ENCODE measurements around the gene TPPP2. TPM values are rescaled to one million over a fixed set of nuclear protein-coding genes. Genes with fewer than 3 reads are reported as not detected.

The TPPP2 gene
- total and polyA plus RNA-seq, 9 of the 15 experiments (the other 6 are each of a cell fraction or from before 2014, with no cell fraction given), result 0.18 TPM; not detected in 8

DNA sequence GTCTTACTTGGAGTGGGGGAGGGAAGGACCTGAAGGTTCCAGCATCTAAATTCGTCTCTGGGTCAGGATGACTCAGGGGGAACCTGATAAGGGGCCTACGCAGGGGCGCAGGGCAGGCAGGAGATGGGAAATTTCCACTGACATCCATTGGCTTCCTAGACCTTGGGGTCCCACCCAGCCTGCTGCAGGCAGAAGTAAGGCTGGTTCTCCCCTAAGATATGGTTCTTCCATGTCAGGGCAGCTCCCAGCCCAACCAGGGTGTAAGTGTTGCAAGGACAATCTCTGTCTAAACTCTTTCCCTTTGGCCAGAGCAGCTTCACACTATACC, 3.1 kb upstream of the TPPP2 start (continued):
- TF ChIP-seq, protein P1, sequence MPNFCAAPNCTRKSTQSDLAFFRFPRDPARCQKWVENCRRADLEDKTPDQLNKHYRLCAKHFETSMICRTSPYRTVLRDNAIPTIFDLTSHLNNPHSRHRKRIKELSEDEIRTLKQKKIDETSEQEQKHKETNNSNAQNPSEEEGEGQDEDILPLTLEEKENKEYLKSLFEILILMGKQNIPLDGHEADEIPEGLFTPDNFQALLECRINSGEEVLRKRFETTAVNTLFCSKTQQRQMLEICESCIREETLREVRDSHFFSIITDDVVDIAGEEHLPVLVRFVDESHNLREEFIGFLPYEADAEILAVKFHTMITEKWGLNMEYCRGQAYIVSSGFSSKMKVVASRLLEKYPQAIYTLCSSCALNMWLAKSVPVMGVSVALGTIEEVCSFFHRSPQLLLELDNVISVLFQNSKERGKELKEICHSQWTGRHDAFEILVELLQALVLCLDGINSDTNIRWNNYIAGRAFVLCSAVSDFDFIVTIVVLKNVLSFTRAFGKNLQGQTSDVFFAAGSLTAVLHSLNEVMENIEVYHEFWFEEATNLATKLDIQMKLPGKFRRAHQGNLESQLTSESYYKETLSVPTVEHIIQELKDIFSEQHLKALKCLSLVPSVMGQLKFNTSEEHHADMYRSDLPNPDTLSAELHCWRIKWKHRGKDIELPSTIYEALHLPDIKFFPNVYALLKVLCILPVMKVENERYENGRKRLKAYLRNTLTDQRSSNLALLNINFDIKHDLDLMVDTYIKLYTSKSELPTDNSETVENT (CRISPR knock-in tag; IDR thresholded peaks at IDR 0.05), result no peak
- no peak for TF ChIP-seq ZNF445 (CRISPR knock-in tag; IDR thresholded peaks at IDR 0.05; ENCODE audit: low read depth)
- TF ChIP-seq, protein P2, sequence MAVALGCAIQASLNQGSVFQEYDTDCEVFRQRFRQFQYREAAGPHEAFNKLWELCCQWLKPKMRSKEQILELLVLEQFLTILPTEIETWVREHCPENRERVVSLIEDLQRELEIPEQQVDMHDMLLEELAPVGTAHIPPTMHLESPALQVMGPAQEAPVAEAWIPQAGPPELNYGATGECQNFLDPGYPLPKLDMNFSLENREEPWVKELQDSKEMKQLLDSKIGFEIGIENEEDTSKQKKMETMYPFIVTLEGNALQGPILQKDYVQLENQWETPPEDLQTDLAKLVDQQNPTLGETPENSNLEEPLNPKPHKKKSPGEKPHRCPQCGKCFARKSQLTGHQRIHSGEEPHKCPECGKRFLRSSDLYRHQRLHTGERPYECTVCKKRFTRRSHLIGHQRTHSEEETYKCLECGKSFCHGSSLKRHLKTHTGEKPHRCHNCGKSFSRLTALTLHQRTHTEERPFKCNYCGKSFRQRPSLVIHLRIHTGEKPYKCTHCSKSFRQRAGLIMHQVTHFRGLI (CRISPR knock-in tag; IDR thresholded peaks at IDR 0.05), result no peak
- TF ChIP-seq TSC22D4 (tag; IDR thresholded peaks at IDR 0.05), result no peak
- TF ChIP-seq, protein P3, sequence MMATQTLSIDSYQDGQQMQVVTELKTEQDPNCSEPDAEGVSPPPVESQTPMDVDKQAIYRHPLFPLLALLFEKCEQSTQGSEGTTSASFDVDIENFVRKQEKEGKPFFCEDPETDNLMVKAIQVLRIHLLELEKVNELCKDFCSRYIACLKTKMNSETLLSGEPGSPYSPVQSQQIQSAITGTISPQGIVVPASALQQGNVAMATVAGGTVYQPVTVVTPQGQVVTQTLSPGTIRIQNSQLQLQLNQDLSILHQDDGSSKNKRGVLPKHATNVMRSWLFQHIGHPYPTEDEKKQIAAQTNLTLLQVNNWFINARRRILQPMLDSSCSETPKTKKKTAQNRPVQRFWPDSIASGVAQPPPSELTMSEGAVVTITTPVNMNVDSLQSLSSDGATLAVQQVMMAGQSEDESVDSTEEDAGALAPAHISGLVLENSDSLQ (IDR thresholded peaks at IDR 0.05), result 0 out of 2 replicates have a peak, but pooled peaks have one; percentile 15
- TF ChIP-seq DPF2 (IDR thresholded peaks at IDR 0.05), result peak; percentile 82
- peak; percentile 68 for TF ChIP-seq SMARCA4 (IDR thresholded peaks at IDR 0.05)
- no peak for TF ChIP-seq BRD9 (IDR thresholded peaks at IDR 0.05; ENCODE audit: low read depth, partially characterized antibody)
- peak; percentile 75 for TF ChIP-seq SMARCE1 (IDR thresholded peaks at IDR 0.05)
- TF ChIP-seq JUN (IDR thresholded peaks at IDR 0.05; ENCODE audit: borderline replicate concordance, low read depth, low read length), result no peak
- no peak for TF ChIP-seq JUN (CRISPR knock-in tag; IDR thresholded peaks at IDR 0.05; ENCODE audit: borderline replicate concordance)
- TF ChIP-seq SREBF2 (CRISPR knock-in tag; IDR thresholded peaks at IDR 0.05), result no peak
- TF ChIP-seq, protein P4, sequence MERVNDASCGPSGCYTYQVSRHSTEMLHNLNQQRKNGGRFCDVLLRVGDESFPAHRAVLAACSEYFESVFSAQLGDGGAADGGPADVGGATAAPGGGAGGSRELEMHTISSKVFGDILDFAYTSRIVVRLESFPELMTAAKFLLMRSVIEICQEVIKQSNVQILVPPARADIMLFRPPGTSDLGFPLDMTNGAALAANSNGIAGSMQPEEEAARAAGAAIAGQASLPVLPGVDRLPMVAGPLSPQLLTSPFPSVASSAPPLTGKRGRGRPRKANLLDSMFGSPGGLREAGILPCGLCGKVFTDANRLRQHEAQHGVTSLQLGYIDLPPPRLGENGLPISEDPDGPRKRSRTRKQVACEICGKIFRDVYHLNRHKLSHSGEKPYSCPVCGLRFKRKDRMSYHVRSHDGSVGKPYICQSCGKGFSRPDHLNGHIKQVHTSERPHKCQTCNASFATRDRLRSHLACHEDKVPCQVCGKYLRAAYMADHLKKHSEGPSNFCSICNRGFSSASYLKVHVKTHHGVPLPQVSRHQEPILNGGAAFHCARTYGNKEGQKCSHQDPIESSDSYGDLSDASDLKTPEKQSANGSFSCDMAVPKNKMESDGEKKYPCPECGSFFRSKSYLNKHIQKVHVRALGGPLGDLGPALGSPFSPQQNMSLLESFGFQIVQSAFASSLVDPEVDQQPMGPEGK (CRISPR knock-in tag; IDR thresholded peaks at IDR 0.05; ENCODE audit: borderline replicate concordance), result no peak
- peak; percentile 55 to 66; a peak in 3 of 4 replicates for TF ChIP-seq NRF1 (conservative IDR thresholded peaks at IDR 0.05 in 1 of 2, IDR thresholded peaks at IDR 0.05 in 1 of 2)
- TF ChIP-seq, protein P5, sequence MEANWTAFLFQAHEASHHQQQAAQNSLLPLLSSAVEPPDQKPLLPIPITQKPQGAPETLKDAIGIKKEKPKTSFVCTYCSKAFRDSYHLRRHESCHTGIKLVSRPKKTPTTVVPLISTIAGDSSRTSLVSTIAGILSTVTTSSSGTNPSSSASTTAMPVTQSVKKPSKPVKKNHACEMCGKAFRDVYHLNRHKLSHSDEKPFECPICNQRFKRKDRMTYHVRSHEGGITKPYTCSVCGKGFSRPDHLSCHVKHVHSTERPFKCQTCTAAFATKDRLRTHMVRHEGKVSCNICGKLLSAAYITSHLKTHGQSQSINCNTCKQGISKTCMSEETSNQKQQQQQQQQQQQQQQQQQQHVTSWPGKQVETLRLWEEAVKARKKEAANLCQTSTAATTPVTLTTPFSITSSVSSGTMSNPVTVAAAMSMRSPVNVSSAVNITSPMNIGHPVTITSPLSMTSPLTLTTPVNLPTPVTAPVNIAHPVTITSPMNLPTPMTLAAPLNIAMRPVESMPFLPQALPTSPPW (CRISPR knock-in tag; IDR thresholded peaks at IDR 0.05), result peak; percentile 39; the same call in 1 of the 2 replicates
- peak in 1 of 2 experiments; percentile 55; a peak in 1 of 4 replicates for TF ChIP-seq RCOR1 (IDR thresholded peaks at IDR 0.05; ENCODE audit: borderline replicate concordance in 1 of 2, low read depth in 2 of 2, low read length in 2 of 2)
- TF ChIP-seq, protein P6, sequence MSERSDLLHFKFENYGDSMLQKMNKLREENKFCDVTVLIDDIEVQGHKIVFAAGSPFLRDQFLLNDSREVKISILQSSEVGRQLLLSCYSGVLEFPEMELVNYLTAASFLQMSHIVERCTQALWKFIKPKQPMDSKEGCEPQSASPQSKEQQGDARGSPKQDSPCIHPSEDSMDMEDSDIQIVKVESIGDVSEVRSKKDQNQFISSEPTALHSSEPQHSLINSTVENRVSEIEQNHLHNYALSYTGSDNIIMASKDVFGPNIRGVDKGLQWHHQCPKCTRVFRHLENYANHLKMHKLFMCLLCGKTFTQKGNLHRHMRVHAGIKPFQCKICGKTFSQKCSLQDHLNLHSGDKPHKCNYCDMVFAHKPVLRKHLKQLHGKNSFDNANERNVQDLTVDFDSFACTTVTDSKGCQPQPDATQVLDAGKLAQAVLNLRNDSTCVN (CRISPR knock-in tag; IDR thresholded peaks at IDR 0.05), result no peak
- peak; percentile 59 for TF ChIP-seq EGR1 (conservative IDR thresholded peaks at IDR 0.05)
- TF ChIP-seq ZBTB7A (IDR thresholded peaks at IDR 0.05; ENCODE audit: borderline replicate concordance, control insufficient read depth, low read depth, low read length), result peak; percentile 52; the same call in 1 of the 2 replicates
- no peak for TF ChIP-seq BCL6 (CRISPR knock-in tag; IDR thresholded peaks at IDR 0.05)

Measured in K562 (cell line).